ENCODE measurements around the gene ELP1. TPM values are rescaled to one million over a fixed set of nuclear protein-coding genes. Genes with fewer than 3 reads are reported as not detected.

ELP1 gene
- total RNA-seq, 1 experiment from 2014 or later = 27.9 TPM

DNA sequence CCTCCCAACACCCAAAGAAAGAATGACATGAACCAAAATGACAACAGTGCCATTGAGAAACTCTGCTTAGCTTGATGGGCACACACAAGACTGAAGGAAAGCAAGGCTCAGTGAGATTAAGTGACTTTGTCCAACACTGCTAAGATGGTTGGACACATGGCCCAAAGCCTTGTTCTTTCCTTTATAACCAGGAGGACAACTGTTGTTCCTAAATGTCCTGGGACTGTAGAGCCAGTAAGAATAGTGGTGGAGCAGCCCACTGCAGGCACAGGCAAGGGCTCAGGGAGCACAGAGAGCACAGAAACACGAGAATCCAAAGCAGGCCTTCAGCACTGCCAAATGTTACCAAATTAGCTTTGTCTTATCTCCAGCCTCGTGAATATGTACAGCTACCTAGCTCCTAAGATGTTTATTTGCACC, 67.9 kb downstream of the ELP1 start (continued):
- TF ChIP-seq AFF4 (CRISPR knock-in tag; IDR thresholded peaks at IDR 0.05; ENCODE audit: borderline replicate concordance) = no peak
- TF ChIP-seq ZNF416 (CRISPR knock-in tag; IDR thresholded peaks at IDR 0.05) = no peak

- ATAC-seq (no peak; the same call in 1 of the 2 replicates), DNase-seq (ENCODE audit: low spot score) (no peak)
- Mint-ChIP-seq H3K36me3 (peaks cover 16% of the 10 kb centered on the region), H3K27me3 (ENCODE audit: low read depth) (no peaks in the 10 kb centered on the region), H3K4me3 (no peak overlapping the region), H3K27ac (no peak overlapping the region), H3K9me3 (no peaks in the 10 kb centered on the region), H3K4me1 (no peaks in the 10 kb centered on the region)
- ChIA-PET CTCF (interaction anchor here (0.8 to 1.4 kb wide), 6 partner anchors 11 to 299 kb away, joined by 3 to 9 read pairs (median 4); no protein-coding TSS in a partner anchor), POLR2A (interaction anchor here (0.6 kb wide), 1 partner anchor 11 kb away, joined by 3 read pairs; no protein-coding TSS in a partner anchor)
- TF ChIP-seq ZNF416 (CRISPR knock-in tag; IDR thresholded peaks at IDR 0.05) (no peak), GABPB1 (CRISPR knock-in tag; IDR thresholded peaks at IDR 0.05) (no peak), NFATC4 (CRISPR knock-in tag; IDR thresholded peaks at IDR 0.05) (no peak), FOXJ3 (CRISPR knock-in tag; IDR thresholded peaks at IDR 0.05; ENCODE audit: borderline replicate concordance) (no peak), CREB1 (CRISPR knock-in tag; IDR thresholded peaks at IDR 0.05) (no peak), CREM (CRISPR knock-in tag; IDR thresholded peaks at IDR 0.05) (no peak), CDX4 (CRISPR knock-in tag; IDR thresholded peaks at IDR 0.05; ENCODE audit: borderline replicate concordance) (no peak), ELF4 (CRISPR knock-in tag; IDR thresholded peaks at IDR 0.05; ENCODE audit: low read depth) (no peak), E2F5 (CRISPR knock-in tag; IDR thresholded peaks at IDR 0.05) (no peak), NFYB (CRISPR knock-in tag; conservative IDR thresholded peaks at IDR 0.05; ENCODE audit: low read depth) (no peak)
- TF ChIP-seq, protein P1, sequence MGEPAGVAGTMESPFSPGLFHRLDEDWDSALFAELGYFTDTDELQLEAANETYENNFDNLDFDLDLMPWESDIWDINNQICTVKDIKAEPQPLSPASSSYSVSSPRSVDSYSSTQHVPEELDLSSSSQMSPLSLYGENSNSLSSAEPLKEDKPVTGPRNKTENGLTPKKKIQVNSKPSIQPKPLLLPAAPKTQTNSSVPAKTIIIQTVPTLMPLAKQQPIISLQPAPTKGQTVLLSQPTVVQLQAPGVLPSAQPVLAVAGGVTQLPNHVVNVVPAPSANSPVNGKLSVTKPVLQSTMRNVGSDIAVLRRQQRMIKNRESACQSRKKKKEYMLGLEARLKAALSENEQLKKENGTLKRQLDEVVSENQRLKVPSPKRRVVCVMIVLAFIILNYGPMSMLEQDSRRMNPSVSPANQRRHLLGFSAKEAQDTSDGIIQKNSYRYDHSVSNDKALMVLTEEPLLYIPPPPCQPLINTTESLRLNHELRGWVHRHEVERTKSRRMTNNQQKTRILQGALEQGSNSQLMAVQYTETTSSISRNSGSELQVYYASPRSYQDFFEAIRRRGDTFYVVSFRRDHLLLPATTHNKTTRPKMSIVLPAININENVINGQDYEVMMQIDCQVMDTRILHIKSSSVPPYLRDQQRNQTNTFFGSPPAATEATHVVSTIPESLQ (CRISPR knock-in tag; IDR thresholded peaks at IDR 0.05) = no peak
Observed at GRCh38 chr9:108865037-108865436, 68.9 kb downstream of the ELP1 start.

DNA sequence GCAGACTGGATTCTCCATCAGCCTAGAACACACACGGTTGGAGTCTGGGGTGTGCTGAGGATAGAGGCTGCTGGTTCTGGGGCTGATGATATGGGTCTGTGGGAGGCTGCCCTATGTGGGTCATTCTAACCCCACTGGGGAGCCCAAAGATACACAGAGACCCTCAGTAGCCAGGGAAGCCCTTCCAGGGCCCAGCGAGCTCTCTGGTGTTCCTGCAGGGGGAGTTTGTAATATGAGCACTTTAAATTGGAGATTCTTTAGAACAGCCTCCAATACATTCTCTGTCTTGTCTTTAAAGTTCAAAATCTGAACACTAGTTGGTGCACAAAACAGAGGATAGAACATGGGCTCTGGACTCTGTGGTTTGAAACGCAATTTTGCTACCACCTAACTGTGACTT, 69.5 kb downstream of the ELP1 start:
- peak; percentile 71 for ATAC-seq
- no peak for DNase-seq (ENCODE audit: low spot score)
- H3K27me3 Mint-ChIP-seq (ENCODE audit: low read depth) = no peaks in the 10 kb centered on the region
- H3K4me1 Mint-ChIP-seq = no peaks in the 10 kb centered on the region
- H3K27ac Mint-ChIP-seq = no peak overlapping the region
- ChIA-PET POLR2A (interaction anchor here (0.6 kb wide), 1 partner anchor 10 kb away, joined by 3 read pairs; no protein-coding TSS in a partner anchor), CTCF (interaction anchor here (0.6 to 1.4 kb wide), 8 partner anchors 11 to 1233 kb away, joined by 3 to 9 read pairs (median 3); no protein-coding TSS in a partner anchor)
- H3K9me3 Mint-ChIP-seq = no peaks in the 10 kb centered on the region
- peaks cover 14% of the 10 kb centered on the region for H3K36me3 Mint-ChIP-seq
- H3K4me3 Mint-ChIP-seq = no peak overlapping the region
- no peak for TF ChIP-seq ESRRA (CRISPR knock-in tag; IDR thresholded peaks at IDR 0.05; ENCODE audit: borderline replicate concordance)
- no peak for TF ChIP-seq ZNF138 (CRISPR knock-in tag; conservative IDR thresholded peaks at IDR 0.05)
- no peak for TF ChIP-seq OVOL2 (CRISPR knock-in tag; IDR thresholded peaks at IDR 0.05; ENCODE audit: borderline replicate concordance)
- no peak for TF ChIP-seq ZNF425 (CRISPR knock-in tag; conservative IDR thresholded peaks at IDR 0.05)
- no peak for TF ChIP-seq ZNF423 (CRISPR knock-in tag; IDR thresholded peaks at IDR 0.05)
- no peak for TF ChIP-seq ZNF512 (CRISPR knock-in tag; IDR thresholded peaks at IDR 0.05; ENCODE audit: borderline replicate concordance)
- TF ChIP-seq ZBTB21 (CRISPR knock-in tag; IDR thresholded peaks at IDR 0.05; ENCODE audit: borderline replicate concordance) = no peak
- TF ChIP-seq, protein P1 (CRISPR knock-in tag; IDR thresholded peaks at IDR 0.05) = no peak

Data from WTC11 (cell line).